ENCODE measurements around the gene C9.

GRCh38 chr5:39282561-39282960, 81.7 kb downstream of the C9 start:
- TF ChIP-seq CTCF (IDR thresholded peaks at IDR 0.05) (no peak), POLR2A (IDR thresholded peaks at IDR 0.05) (no peak)
